C4-2B (cell line): ENCODE measurements around the gene P2RX7.

Experiments used
- H3K27ac ChIP-seq: fragments of 450-650 bp; 2 replicates; pipeline ENCODE4 v1.5.1; 2017
- CTCF ChIP-seq: fragments of 450-650 bp; conservative IDR thresholded peaks from 2 replicates; pipeline ENCODE4 v1.5.1; 2017; ENCODE audit warnings: mild to moderate bottlenecking
- ZFX ChIP-seq: fragments of 450-650 bp; IDR thresholded peaks from 2 replicates; pipeline ENCODE4 v1.6.1; 2017

The P2RX7 gene

GRCh38 chr12:121112496-121112895, 20.2 kb upstream of the P2RX7 start:
- H3K27ac ChIP-seq = no peak overlapping the region
- TF ChIP-seq ZFX (no peak), CTCF (no peak)

- no peak for TF ChIP-seq CTCF
- no peak for TF ChIP-seq ZFX
- H3K27ac ChIP-seq = no peak overlapping the region
These were observed 19.6 kb upstream of the P2RX7 start for GRCh38 chr12:121113057-121113456.

GRCh38 chr12:121114019-121114639, 18.5 kb upstream of the P2RX7 start:
- TF ChIP-seq ZFX = no peak
- no peak for TF ChIP-seq CTCF
- no peak overlapping the region for H3K27ac ChIP-seq

- H3K27ac ChIP-seq = no peak overlapping the region
- TF ChIP-seq ZFX = no peak
- no peak for TF ChIP-seq CTCF
These were observed 17.9 kb upstream of the P2RX7 start for GRCh38 chr12:121114806-121115205.

- no peak overlapping the region for H3K27ac ChIP-seq
- TF ChIP-seq CTCF = no peak
- TF ChIP-seq ZFX = no peak
These were observed 17.1 kb upstream of the P2RX7 start for GRCh38 chr12:121115530-121115929.

- no peak overlapping the region for H3K27ac ChIP-seq
- TF ChIP-seq ZFX = no peak
- no peak for TF ChIP-seq CTCF
These were observed 16.1 kb upstream of the P2RX7 start for GRCh38 chr12:121116318-121117225.

- H3K27ac ChIP-seq = no peak overlapping the region
- no peak for TF ChIP-seq CTCF
- TF ChIP-seq ZFX = no peak
These were observed 15.4 kb upstream of the P2RX7 start for GRCh38 chr12:121117226-121117777.
